Ishikawa (cell line): ENCODE measurements around the gene CGRRF1.

ENCODE experiments used
- EGR1 ChIP-seq: IDR thresholded peaks from 2 replicates; pipeline ENCODE4 v1.6.1; 2012
- EP300 ChIP-seq: IDR thresholded peaks from 2 replicates; pipeline ENCODE4 v1.6.1; 2012; ENCODE audit warnings: borderline replicate concordance
- MAX ChIP-seq: IDR thresholded peaks from 2 replicates; pipeline ENCODE4 v1.6.1; 2012
- RAD21 ChIP-seq: IDR thresholded peaks from 2 replicates; pipeline ENCODE4 v1.6.1; 2012; ENCODE audit warnings: low read depth
- REST ChIP-seq: IDR thresholded peaks from 2 replicates; pipeline ENCODE4 v1.6.1; 2012; ENCODE audit warnings: low read depth, mild to moderate bottlenecking
- TAF1 ChIP-seq: IDR thresholded peaks from 2 replicates; pipeline ENCODE4 v1.6.1; 2012; ENCODE audit warnings: low read depth, mild to moderate bottlenecking
- TEAD4 ChIP-seq: IDR thresholded peaks from 2 replicates; pipeline ENCODE4 v1.6.1; 2012

- TF ChIP-seq EGR1, result no peak
- TF ChIP-seq MAX, result no peak
- TF ChIP-seq TAF1, result no peak
- TF ChIP-seq EP300, result no peak
- no peak for TF ChIP-seq RAD21
- no peak for TF ChIP-seq REST
- no peak for TF ChIP-seq TEAD4
Observed at GRCh38 chr14:54480830-54481562, 28.7 kb upstream of the CGRRF1 start.
